PC-9 (cell line): ENCODE data around the gene GASK1B. TPM values are rescaled to one million over a fixed set of nuclear protein-coding genes. Genes with fewer than 3 reads are reported as not detected.

Source experiments
- BruUV-seq: library from RNA; stranded (reverse); fragments of 400-500 nt; replicated peaks from 2 replicates; lab custom pipeline; 2021; lab: Mats Ljungman, UMichigan
- CTCF ChIA-PET: fragments of 300-600 bp; sonication (Branson Sonifier 250); formaldehyde crosslinking; loops from one replicate; lab custom pipeline; 2022; ENCODE audit warnings: antibody characterized with exemption; lab: Charles Lee
- POLR2A ChIA-PET: fragments of 300-600 bp; sonication (Branson Sonifier 250); formaldehyde crosslinking; loops from one replicate; lab custom pipeline; 2022; ENCODE audit warnings: antibody characterized with exemption; ENCODE audit not compliant: unreplicated experiment; lab: Charles Lee
- DNase-seq, 2 experiments: peaks; one replicate each; pipeline versions ENCODE4 v3.0.0 to v3.0.0-alpha.2; 2015 to 2022; ENCODE audit warnings: mixed read lengths in 1 of 2
- H2AFZ ChIP-seq: fragments of 200-600 bp; sonication (generic); 2 replicates; pipeline ENCODE4 v1.8.1; 2017; ENCODE audit warnings: antibody characterized with exemption
- H3F3A ChIP-seq: fragments of 200-600 bp; sonication (generic); 2 replicates; pipeline ENCODE4 v1.8.1; 2017; ENCODE audit warnings: antibody characterized with exemption, mild to moderate bottlenecking, low read depth; ENCODE audit not compliant: insufficient read depth
- H3K27ac ChIP-seq: fragments of 200-600 bp; sonication (generic); 2 replicates; pipeline ENCODE4 v1.6.1; 2016; ENCODE audit warnings: mixed run types
- H3K27me3 ChIP-seq: fragments of 200-600 bp; sonication (generic); 2 replicates; pipeline ENCODE4 v1.6.1; 2016; ENCODE audit warnings: low read depth, mixed run types; ENCODE audit not compliant: insufficient read depth
- H3K36me3 ChIP-seq: fragments of 200-600 bp; sonication (generic); 2 replicates; pipeline ENCODE4 v1.6.1; 2016; ENCODE audit warnings: low read depth, mixed run types
- H3K4me1 ChIP-seq: fragments of 200-600 bp; sonication (generic); replicated peaks from 2 replicates; pipeline ENCODE4 v1.6.1; 2016; ENCODE audit warnings: mixed run types; ENCODE audit not compliant: insufficient read depth
- H3K4me2 ChIP-seq: fragments of 200-600 bp; sonication (generic); 2 replicates; pipeline ENCODE4 v1.6.1; 2017; ENCODE audit warnings: mixed run types
- H3K4me3 ChIP-seq: fragments of 200-600 bp; sonication (generic); 2 replicates; pipeline ENCODE4 v1.6.1; 2016; ENCODE audit warnings: mixed run types
- H3K79me2 ChIP-seq: fragments of 200-600 bp; sonication (generic); 2 replicates; pipeline ENCODE4 v1.6.1; 2017; ENCODE audit warnings: low read depth, mixed run types
- H3K9me2 ChIP-seq: fragments of 200-600 bp; sonication (generic); 2 replicates; pipeline ENCODE4 v1.8.1; 2017; ENCODE audit warnings: mild to moderate bottlenecking; ENCODE audit not compliant: insufficient read depth
- H3K9me3 ChIP-seq: fragments of 200-600 bp; sonication (generic); 2 replicates; pipeline ENCODE4 v1.8.1; 2016; ENCODE audit warnings: low read depth; ENCODE audit not compliant: insufficient read depth
- H4K20me1 ChIP-seq: fragments of 200-600 bp; sonication (generic); 2 replicates; pipeline ENCODE4 v1.8.1; 2017; ENCODE audit not compliant: insufficient read depth
- EZH2 ChIP-seq: fragments of 200-600 bp; sonication (generic); IDR thresholded peaks from 2 replicates; pipeline ENCODE4 v1.8.0; 2017; ENCODE audit warnings: antibody characterized with exemption, low read depth
- intact Hi-C: fragments of 100-400 bp; cut with micrococcal nuclease; formaldehyde crosslinking; loops from one replicate; pipeline ENCODE4 v1.10.0; 2022; ENCODE audit not compliant: unreplicated experiment
- total RNA-seq: library from RNA; stranded (reverse); gene quantifications from 2 replicates; pipeline ENCODE4 v1.2.3, GENCODE V29; 2021
- TF ChIP-seq, protein P1 (sequence below): fragments of 200-600 bp; sonication (generic); conservative IDR thresholded peaks from 2 replicates; pipeline ENCODE4 v1.6.1; 2017; ENCODE audit warnings: mixed run types, antibody characterized with exemption, mild to moderate bottlenecking, moderate library complexity

Gene GASK1B
- total RNA-seq, 1 experiment from 2014 or later = 4.1 TPM

DNA sequence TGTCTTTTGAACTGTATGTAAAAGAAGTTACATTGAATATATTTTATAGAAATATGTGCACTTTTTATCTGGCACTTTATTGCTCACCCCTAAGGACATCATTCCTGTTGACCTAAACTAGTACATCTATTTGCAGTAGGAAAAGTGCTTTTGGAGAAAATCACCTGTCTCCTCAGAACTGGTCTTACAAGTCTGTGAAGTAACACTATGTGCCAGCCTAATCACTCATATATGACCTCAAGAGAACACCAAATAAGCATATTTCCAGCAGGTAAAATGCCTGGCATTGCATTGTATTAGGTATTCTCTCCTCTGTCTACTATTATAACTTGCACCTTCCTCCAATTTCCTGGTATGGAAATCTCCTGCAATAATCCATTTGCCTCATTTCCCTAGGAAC lies 4.0 kb upstream of the GASK1B start:
- Histone ChIP-seq H3K4me1 (peaks cover 30% of the 10 kb centered on the region), H3K4me2 (peak overlapping the region; percentile 39), H3K27ac (peak overlapping the region; percentile 45), H3K36me3 (no peaks in the 10 kb centered on the region), H3K4me3 (no peak overlapping the region), H3K27me3 (no peaks in the 10 kb centered on the region), H2AFZ (no peak overlapping the region), H4K20me1 (no peaks in the 10 kb centered on the region), H3F3A (0 out of 2 replicates have a peak, but pooled peaks cover 3% of the 10 kb centered on the region), H3K79me2 (no peaks in the 10 kb centered on the region), H3K9me3 (no peaks in the 10 kb centered on the region), H3K9me2 (no peaks in the 10 kb centered on the region)
- peak in 1 of 2 experiments; percentile 79 for DNase-seq
- no TSS peak for BruUV-seq
- intact Hi-C loops = loop anchor here (1.0 to 10.0 kb wide), 4 partner anchors 34 to 952 kb away; partner anchors contain the start of genes GRIA2 and TMEM144
- CTCF ChIA-PET = no interaction called here
- POLR2A ChIA-PET = no interaction called here
- TF ChIP-seq, protein P1, sequence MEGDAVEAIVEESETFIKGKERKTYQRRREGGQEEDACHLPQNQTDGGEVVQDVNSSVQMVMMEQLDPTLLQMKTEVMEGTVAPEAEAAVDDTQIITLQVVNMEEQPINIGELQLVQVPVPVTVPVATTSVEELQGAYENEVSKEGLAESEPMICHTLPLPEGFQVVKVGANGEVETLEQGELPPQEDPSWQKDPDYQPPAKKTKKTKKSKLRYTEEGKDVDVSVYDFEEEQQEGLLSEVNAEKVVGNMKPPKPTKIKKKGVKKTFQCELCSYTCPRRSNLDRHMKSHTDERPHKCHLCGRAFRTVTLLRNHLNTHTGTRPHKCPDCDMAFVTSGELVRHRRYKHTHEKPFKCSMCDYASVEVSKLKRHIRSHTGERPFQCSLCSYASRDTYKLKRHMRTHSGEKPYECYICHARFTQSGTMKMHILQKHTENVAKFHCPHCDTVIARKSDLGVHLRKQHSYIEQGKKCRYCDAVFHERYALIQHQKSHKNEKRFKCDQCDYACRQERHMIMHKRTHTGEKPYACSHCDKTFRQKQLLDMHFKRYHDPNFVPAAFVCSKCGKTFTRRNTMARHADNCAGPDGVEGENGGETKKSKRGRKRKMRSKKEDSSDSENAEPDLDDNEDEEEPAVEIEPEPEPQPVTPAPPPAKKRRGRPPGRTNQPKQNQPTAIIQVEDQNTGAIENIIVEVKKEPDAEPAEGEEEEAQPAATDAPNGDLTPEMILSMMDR = no peak
- no peak for TF ChIP-seq EZH2

DNA sequence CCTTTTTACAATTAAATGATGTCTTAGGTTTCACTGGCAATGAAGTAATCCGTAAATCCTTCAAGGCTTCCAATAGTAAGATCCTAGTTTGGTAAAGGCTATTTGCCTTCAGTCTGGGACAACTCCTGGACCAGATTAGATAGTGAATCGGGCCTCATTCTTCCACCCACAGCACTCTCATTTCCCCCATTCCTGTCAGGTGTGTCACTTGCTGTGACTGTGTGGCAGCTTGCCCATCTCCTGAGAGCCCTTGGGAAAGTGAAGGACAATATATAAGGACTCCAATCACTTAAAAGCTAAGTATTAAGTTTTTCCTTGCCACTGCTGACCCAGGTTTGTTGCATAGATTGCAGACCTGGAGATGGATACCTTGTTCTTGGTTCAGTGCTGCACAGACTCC lies 3.3 kb upstream of the GASK1B start:
- DNase-seq = peak; percentile 74 to 76
- CTCF ChIA-PET = interaction anchor here (0.7 to 1.1 kb wide), 2 partner anchors 81 to 1310 kb away, joined by 3 read pairs; no protein-coding TSS in a partner anchor
- H3K4me1 ChIP-seq = peaks cover 30% of the 10 kb centered on the region
- no peaks in the 10 kb centered on the region for H4K20me1 ChIP-seq
- H3K27me3 ChIP-seq = no peaks in the 10 kb centered on the region
- peak overlapping the region; percentile 39 for H3K4me2 ChIP-seq
- 0 out of 2 replicates have a peak, but pooled peaks cover 3% of the 10 kb centered on the region for H3F3A ChIP-seq
- H3K27ac ChIP-seq = peak overlapping the region; percentile 34
- no peak overlapping the region for H2AFZ ChIP-seq
- no TSS peak for BruUV-seq
- no peaks in the 10 kb centered on the region for H3K9me3 ChIP-seq
- H3K4me3 ChIP-seq = no peak overlapping the region
- POLR2A ChIA-PET = no interaction called here
- intact Hi-C loops = loop anchor here (1.0 to 10.0 kb wide), 4 partner anchors 34 to 951 kb away; partner anchors contain the start of genes GRIA2 and TMEM144
- no peak for TF ChIP-seq EZH2
- TF ChIP-seq, protein P1 = no peak
- H3K9me2 ChIP-seq = no peaks in the 10 kb centered on the region
- H3K36me3 ChIP-seq = no peaks in the 10 kb centered on the region
- no peaks in the 10 kb centered on the region for H3K79me2 ChIP-seq

DNA sequence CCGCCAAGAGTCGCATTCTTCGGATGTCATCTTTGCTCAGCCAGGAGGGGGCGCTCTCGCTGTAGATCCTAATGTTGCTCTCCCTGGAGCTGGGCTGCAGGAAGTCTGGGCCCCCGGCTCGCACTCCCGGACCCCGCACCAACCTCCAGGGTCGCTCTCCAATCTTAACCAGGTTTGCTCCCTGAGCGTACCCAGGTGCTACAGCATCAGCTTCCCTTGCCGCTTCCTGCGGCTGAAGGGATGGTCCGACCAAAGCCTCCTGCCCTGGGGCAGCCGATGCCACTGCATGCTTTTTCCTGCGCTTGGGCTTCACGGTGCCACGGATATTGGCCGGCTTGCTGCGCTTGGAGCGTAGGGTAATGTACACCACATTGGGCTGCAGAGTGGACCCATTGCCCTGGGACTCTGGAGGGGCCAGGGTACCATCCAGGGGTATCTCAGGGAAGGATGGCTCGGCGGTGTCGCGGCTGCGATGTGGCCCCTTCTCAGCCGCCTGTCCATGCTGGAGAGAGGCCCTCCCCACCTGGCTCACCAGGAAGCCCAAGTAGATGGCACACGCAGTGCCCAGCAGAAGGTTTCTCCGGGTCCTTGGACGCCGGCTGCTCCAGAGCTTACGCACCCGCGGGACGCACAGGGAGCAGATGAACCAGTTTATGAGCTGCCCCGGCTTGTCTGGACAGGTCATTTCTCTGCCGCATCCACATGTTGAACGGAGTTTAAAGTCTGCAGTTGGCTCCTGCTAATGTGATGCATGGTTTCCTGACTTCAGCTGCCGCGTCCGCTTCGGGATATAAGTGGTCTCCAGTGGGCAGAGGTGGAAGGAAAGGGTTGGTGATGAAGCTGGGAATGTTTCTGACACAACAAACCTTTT lies 1.9 kb downstream of the GASK1B start:
- no peak overlapping the region for H3K4me2 ChIP-seq
- H3F3A ChIP-seq = 0 out of 2 replicates have a peak, but pooled peaks cover 2% of the 10 kb centered on the region
- no peak overlapping the region for H3K4me3 ChIP-seq
- intact Hi-C loops = loop anchor here (5.0 to 10.0 kb wide), 3 partner anchors 86 to 946 kb away; partner anchors contain the start of gene GRIA2
- peak in 1 of 2 experiments; percentile 18 for DNase-seq
- H4K20me1 ChIP-seq = no peaks in the 10 kb centered on the region
- H3K4me1 ChIP-seq = peaks cover 14% of the 10 kb centered on the region; the same call in 1 of the 2 replicates
- H3K79me2 ChIP-seq = no peaks in the 10 kb centered on the region
- no TSS peak for BruUV-seq
- TF ChIP-seq, protein P1 = peak; percentile 9; the same call in 1 of the 2 replicates
- TF ChIP-seq EZH2 = no peak
- H3K36me3 ChIP-seq = no peaks in the 10 kb centered on the region
- no peaks in the 10 kb centered on the region for H3K9me3 ChIP-seq
- no peak overlapping the region for H2AFZ ChIP-seq
- no peaks in the 10 kb centered on the region for H3K27me3 ChIP-seq
- H3K27ac ChIP-seq = no peak overlapping the region
- CTCF ChIA-PET = no interaction called here
- no peaks in the 10 kb centered on the region for H3K9me2 ChIP-seq
- POLR2A ChIA-PET = interaction anchor here (0.6 kb wide), 1 partner anchor 1255 kb away, joined by 7 read pairs; no protein-coding TSS in a partner anchor
